PC-9 (cell line): ENCODE results near the gene NFIA. TPM values are rescaled to one million over a fixed set of nuclear protein-coding genes. Genes with fewer than 3 reads are reported as not detected.

Experiments used
- BruUV-seq: library from RNA; stranded (reverse); fragments of 400-500 nt; replicated peaks from 2 replicates; lab custom pipeline; 2021; lab: Mats Ljungman, UMichigan
- CTCF ChIA-PET: fragments of 300-600 bp; sonication (Branson Sonifier 250); formaldehyde crosslinking; loops from one replicate; lab custom pipeline; 2022; ENCODE audit warnings: antibody characterized with exemption; lab: Charles Lee
- POLR2A ChIA-PET: fragments of 300-600 bp; sonication (Branson Sonifier 250); formaldehyde crosslinking; loops from one replicate; lab custom pipeline; 2022; ENCODE audit warnings: antibody characterized with exemption; ENCODE audit not compliant: unreplicated experiment; lab: Charles Lee
- DNase-seq, 2 experiments: peaks; one replicate each; pipeline versions ENCODE4 v3.0.0 to v3.0.0-alpha.2; 2015 to 2022; ENCODE audit warnings: mixed read lengths in 1 of 2
- H2AFZ ChIP-seq: fragments of 200-600 bp; sonication (generic); 2 replicates; pipeline ENCODE4 v1.8.1; 2017; ENCODE audit warnings: antibody characterized with exemption
- H3F3A ChIP-seq: fragments of 200-600 bp; sonication (generic); 2 replicates; pipeline ENCODE4 v1.8.1; 2017; ENCODE audit warnings: antibody characterized with exemption, mild to moderate bottlenecking, low read depth; ENCODE audit not compliant: insufficient read depth
- H3K27ac ChIP-seq: fragments of 200-600 bp; sonication (generic); 2 replicates; pipeline ENCODE4 v1.6.1; 2016; ENCODE audit warnings: mixed run types
- H3K27me3 ChIP-seq: fragments of 200-600 bp; sonication (generic); 2 replicates; pipeline ENCODE4 v1.6.1; 2016; ENCODE audit warnings: low read depth, mixed run types; ENCODE audit not compliant: insufficient read depth
- H3K36me3 ChIP-seq: fragments of 200-600 bp; sonication (generic); 2 replicates; pipeline ENCODE4 v1.6.1; 2016; ENCODE audit warnings: low read depth, mixed run types
- H3K4me1 ChIP-seq: fragments of 200-600 bp; sonication (generic); replicated peaks from 2 replicates; pipeline ENCODE4 v1.6.1; 2016; ENCODE audit warnings: mixed run types; ENCODE audit not compliant: insufficient read depth
- H3K4me2 ChIP-seq: fragments of 200-600 bp; sonication (generic); 2 replicates; pipeline ENCODE4 v1.6.1; 2017; ENCODE audit warnings: mixed run types
- H3K4me3 ChIP-seq: fragments of 200-600 bp; sonication (generic); 2 replicates; pipeline ENCODE4 v1.6.1; 2016; ENCODE audit warnings: mixed run types
- H3K79me2 ChIP-seq: fragments of 200-600 bp; sonication (generic); 2 replicates; pipeline ENCODE4 v1.6.1; 2017; ENCODE audit warnings: low read depth, mixed run types
- H3K9me2 ChIP-seq: fragments of 200-600 bp; sonication (generic); 2 replicates; pipeline ENCODE4 v1.8.1; 2017; ENCODE audit warnings: mild to moderate bottlenecking; ENCODE audit not compliant: insufficient read depth
- H3K9me3 ChIP-seq: fragments of 200-600 bp; sonication (generic); 2 replicates; pipeline ENCODE4 v1.8.1; 2016; ENCODE audit warnings: low read depth; ENCODE audit not compliant: insufficient read depth
- H4K20me1 ChIP-seq: fragments of 200-600 bp; sonication (generic); 2 replicates; pipeline ENCODE4 v1.8.1; 2017; ENCODE audit not compliant: insufficient read depth
- EZH2 ChIP-seq: fragments of 200-600 bp; sonication (generic); IDR thresholded peaks from 2 replicates; pipeline ENCODE4 v1.8.0; 2017; ENCODE audit warnings: antibody characterized with exemption, low read depth
- intact Hi-C: fragments of 100-400 bp; cut with micrococcal nuclease; formaldehyde crosslinking; loops from one replicate; pipeline ENCODE4 v1.10.0; 2022; ENCODE audit not compliant: unreplicated experiment
- total RNA-seq: library from RNA; stranded (reverse); gene quantifications from 2 replicates; pipeline ENCODE4 v1.2.3, GENCODE V29; 2021
- TF ChIP-seq, protein P1 (sequence below): fragments of 200-600 bp; sonication (generic); conservative IDR thresholded peaks from 2 replicates; pipeline ENCODE4 v1.6.1; 2017; ENCODE audit warnings: mixed run types, antibody characterized with exemption, mild to moderate bottlenecking, moderate library complexity

NFIA gene
- total RNA-seq, 1 experiment from 2014 or later, result 26.7 TPM

DNA sequence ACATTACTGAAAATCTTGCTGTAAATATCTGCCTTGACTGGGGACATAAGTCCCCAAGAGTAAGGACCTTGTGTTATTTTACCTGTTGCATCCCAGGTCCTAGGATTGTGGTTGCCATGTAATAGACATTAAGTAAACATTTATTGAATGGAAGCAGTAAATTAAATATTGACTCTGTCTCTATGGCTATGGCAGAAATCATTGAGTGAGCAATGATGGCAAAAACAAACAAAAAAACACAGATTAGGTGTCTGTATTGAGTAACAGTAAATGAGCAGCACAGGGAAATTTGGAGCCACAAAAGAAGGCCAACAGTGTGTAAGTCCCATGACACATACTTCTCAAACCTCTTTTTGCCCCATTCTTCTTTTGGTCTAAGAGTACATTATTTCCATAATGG is 240.4 kb downstream of the NFIA start:
- no peak for TF ChIP-seq EZH2
- TF ChIP-seq, protein P1, sequence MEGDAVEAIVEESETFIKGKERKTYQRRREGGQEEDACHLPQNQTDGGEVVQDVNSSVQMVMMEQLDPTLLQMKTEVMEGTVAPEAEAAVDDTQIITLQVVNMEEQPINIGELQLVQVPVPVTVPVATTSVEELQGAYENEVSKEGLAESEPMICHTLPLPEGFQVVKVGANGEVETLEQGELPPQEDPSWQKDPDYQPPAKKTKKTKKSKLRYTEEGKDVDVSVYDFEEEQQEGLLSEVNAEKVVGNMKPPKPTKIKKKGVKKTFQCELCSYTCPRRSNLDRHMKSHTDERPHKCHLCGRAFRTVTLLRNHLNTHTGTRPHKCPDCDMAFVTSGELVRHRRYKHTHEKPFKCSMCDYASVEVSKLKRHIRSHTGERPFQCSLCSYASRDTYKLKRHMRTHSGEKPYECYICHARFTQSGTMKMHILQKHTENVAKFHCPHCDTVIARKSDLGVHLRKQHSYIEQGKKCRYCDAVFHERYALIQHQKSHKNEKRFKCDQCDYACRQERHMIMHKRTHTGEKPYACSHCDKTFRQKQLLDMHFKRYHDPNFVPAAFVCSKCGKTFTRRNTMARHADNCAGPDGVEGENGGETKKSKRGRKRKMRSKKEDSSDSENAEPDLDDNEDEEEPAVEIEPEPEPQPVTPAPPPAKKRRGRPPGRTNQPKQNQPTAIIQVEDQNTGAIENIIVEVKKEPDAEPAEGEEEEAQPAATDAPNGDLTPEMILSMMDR, result no peak
- H3F3A ChIP-seq, result peaks cover 23% of the 10 kb centered on the region
- BruUV-seq, result no TSS peak
- no peaks in the 10 kb centered on the region for H3K79me2 ChIP-seq
- no peaks in the 10 kb centered on the region for H3K9me2 ChIP-seq
- POLR2A ChIA-PET, result no interaction called here
- H3K27ac ChIP-seq, result peak overlapping the region; percentile 50
- no peaks in the 10 kb centered on the region for H3K36me3 ChIP-seq
- H2AFZ ChIP-seq, result no peak overlapping the region
- H3K9me3 ChIP-seq, result no peaks in the 10 kb centered on the region
- H3K4me3 ChIP-seq, result no peak overlapping the region
- peak in 1 of 2 experiments; percentile 94 for DNase-seq
- intact Hi-C loops, result loop anchor here (5.0 kb wide), 1 partner anchor 35 kb away; no protein-coding TSS in a partner anchor
- no peaks in the 10 kb centered on the region for H3K27me3 ChIP-seq
- peaks cover 35% of the 10 kb centered on the region for H3K4me1 ChIP-seq
- no peaks in the 10 kb centered on the region for H4K20me1 ChIP-seq
- CTCF ChIA-PET, result interaction anchor here (0.6 kb wide), 1 partner anchor 130 kb away, joined by 10 read pairs; no protein-coding TSS in a partner anchor
- H3K4me2 ChIP-seq, result peak overlapping the region; percentile 62

GRCh38 chr1:61323681-61324328 is 241.4 kb downstream of the NFIA start:
- peaks cover 23% of the 10 kb centered on the region for H3F3A ChIP-seq
- no peaks in the 10 kb centered on the region for H3K9me3 ChIP-seq
- peak overlapping the region; percentile 50; the same call in 1 of the 2 replicates for H3K27ac ChIP-seq
- ChIA-PET POLR2A (interaction anchor here (0.6 kb wide), 1 partner anchor 26 kb away, joined by 6 read pairs; no protein-coding TSS in a partner anchor), CTCF (no interaction called here)
- no peaks in the 10 kb centered on the region for H3K9me2 ChIP-seq
- H2AFZ ChIP-seq, result no peak overlapping the region
- no peaks in the 10 kb centered on the region for H3K27me3 ChIP-seq
- H3K79me2 ChIP-seq, result no peaks in the 10 kb centered on the region
- no peaks in the 10 kb centered on the region for H3K36me3 ChIP-seq
- H4K20me1 ChIP-seq, result no peaks in the 10 kb centered on the region
- no peak overlapping the region for H3K4me3 ChIP-seq
- H3K4me1 ChIP-seq, result peaks cover 35% of the 10 kb centered on the region
- BruUV-seq, result no TSS peak
- DNase-seq, result peak; percentile 14 to 89
- TF ChIP-seq, protein P1, result no peak
- no peak for TF ChIP-seq EZH2
- H3K4me2 ChIP-seq, result peak overlapping the region; percentile 62
- intact Hi-C loops, result loop anchor here (5.0 kb wide), 1 partner anchor 37 kb away; no protein-coding TSS in a partner anchor

- H3K27ac ChIP-seq, result no peak overlapping the region
- ChIA-PET POLR2A (interaction anchor here (0.6 kb wide), 1 partner anchor 265 kb away, joined by 6 read pairs; no protein-coding TSS in a partner anchor), CTCF (no interaction called here)
- H4K20me1 ChIP-seq, result no peaks in the 10 kb centered on the region
- H3K9me2 ChIP-seq, result no peaks in the 10 kb centered on the region
- peaks cover 29% of the 10 kb centered on the region for H3K4me1 ChIP-seq
- H3K36me3 ChIP-seq, result no peaks in the 10 kb centered on the region
- DNase-seq, result no peak
- no peak overlapping the region for H2AFZ ChIP-seq
- no peaks in the 10 kb centered on the region for H3K9me3 ChIP-seq
- BruUV-seq, result no TSS peak
- no peaks in the 10 kb centered on the region for H3K79me2 ChIP-seq
- intact Hi-C loops, result no loop called here
- H3F3A ChIP-seq, result peaks cover 16% of the 10 kb centered on the region
- H3K4me2 ChIP-seq, result no peak overlapping the region
- H3K27me3 ChIP-seq, result no peaks in the 10 kb centered on the region
- no peak for TF ChIP-seq EZH2
- TF ChIP-seq, protein P1, result no peak
- H3K4me3 ChIP-seq, result no peak overlapping the region
These were observed 244.4 kb downstream of the NFIA start for GRCh38 chr1:61326713-61327112.
